Retinal pigment epithelial cell (primary cell): ENCODE measurements around the gene SLCO2B1.

Experiments used
- DNase-seq: peaks from one replicate; pipeline ENCODE4 v3.0.0-alpha.2; 2010; ENCODE audit warnings: low read depth
- H3K4me3 ChIP-seq: 2 replicates; pipeline ENCODE4 v1.5.1; 2011; ENCODE audit warnings: mild to moderate bottlenecking, low read length, control low read depth, moderate library complexity
- TF ChIP-seq, protein P1 (sequence below): conservative IDR thresholded peaks from 2 replicates; pipeline ENCODE4 v1.5.1; 2011; ENCODE audit warnings: low read depth, low read length, control low read depth, inconsistent platforms

Gene SLCO2B1

DNA sequence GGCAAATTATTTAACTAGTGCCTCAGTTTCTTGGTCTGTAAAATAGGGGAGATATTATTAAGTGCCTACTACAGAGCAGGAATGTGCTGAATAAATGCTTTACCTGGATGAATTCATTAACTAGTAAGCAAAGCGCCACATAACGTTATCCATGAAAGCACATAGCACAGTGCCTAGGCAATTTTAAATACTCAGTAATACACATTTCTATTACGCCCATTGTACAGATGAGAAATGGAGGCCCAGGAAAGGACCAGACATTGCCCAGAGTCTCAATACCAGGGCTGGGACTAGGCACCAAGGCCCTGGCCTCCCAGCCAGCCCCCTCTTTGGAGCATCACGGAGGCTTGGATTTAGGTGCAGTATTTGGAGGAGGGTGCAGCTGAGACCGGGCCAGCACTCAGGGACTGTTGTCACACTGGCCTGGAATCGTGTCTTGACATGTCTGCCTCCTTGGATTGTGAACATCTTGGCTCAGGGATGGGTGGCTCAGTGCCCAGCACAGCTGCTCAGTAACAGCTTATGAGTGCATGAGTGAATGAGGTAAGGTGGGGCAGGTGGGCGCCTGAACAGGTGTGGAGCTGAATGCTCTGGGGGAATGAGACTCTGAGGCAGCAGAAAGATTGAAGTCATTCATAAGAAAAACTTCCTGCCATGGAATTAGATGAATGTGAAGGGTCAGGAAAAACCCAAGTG lies 47.5 kb downstream of the SLCO2B1 start:
- TF ChIP-seq, protein P1, sequence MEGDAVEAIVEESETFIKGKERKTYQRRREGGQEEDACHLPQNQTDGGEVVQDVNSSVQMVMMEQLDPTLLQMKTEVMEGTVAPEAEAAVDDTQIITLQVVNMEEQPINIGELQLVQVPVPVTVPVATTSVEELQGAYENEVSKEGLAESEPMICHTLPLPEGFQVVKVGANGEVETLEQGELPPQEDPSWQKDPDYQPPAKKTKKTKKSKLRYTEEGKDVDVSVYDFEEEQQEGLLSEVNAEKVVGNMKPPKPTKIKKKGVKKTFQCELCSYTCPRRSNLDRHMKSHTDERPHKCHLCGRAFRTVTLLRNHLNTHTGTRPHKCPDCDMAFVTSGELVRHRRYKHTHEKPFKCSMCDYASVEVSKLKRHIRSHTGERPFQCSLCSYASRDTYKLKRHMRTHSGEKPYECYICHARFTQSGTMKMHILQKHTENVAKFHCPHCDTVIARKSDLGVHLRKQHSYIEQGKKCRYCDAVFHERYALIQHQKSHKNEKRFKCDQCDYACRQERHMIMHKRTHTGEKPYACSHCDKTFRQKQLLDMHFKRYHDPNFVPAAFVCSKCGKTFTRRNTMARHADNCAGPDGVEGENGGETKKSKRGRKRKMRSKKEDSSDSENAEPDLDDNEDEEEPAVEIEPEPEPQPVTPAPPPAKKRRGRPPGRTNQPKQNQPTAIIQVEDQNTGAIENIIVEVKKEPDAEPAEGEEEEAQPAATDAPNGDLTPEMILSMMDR: no peak
- H3K4me3 ChIP-seq: no peak overlapping the region
- no peak for DNase-seq

DNA sequence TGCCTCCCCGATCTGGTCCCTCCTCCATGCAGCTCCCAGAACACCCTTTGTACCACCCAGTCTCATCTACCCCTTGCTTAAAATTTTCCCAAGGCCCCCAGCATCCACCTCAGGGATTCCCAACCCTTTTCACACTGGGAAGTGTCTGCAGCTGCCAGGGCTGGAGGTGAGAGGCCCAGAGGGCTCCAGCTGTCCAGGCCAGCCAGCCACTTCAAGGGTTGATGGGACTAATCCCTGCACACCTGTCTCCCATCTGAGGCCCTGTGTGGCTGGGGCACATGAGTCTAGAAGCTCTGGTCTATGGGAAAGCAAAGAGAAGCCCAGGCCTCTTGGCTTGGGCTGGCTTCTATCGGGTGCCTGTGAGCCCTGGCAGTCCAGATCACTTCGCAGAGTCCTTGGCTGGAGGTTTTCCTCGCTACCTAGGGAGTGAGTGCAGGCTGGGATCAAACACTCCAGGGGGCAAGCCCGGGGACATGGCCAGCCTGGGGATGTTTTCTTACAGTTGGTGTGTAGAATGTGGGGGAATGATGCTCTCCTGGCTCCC lies 48.6 kb downstream of the SLCO2B1 start:
- TF ChIP-seq, protein P1: no peak
- no peak overlapping the region for H3K4me3 ChIP-seq
- no peak for DNase-seq

DNA sequence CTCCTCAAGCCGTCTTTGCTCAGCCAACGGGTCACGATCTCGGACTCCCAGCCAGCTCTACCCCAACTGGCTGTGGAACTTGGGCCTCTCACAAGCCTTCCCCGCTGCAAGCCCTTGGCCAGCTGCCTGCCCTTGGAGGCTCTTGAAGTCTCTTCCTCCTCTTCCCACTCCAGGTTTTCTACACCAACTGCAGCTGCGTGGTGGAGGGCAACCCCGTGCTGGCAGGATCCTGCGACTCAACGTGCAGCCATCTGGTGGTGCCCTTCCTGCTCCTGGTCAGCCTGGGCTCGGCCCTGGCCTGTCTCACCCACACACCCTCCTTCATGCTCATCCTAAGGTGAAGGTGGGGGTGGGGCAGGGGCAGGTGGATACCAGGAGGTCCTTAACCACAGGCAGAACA lies 49.1 kb downstream of the SLCO2B1 start:
- TF ChIP-seq, protein P1: no peak
- DNase-seq: no peak
- no peak overlapping the region for H3K4me3 ChIP-seq

DNA sequence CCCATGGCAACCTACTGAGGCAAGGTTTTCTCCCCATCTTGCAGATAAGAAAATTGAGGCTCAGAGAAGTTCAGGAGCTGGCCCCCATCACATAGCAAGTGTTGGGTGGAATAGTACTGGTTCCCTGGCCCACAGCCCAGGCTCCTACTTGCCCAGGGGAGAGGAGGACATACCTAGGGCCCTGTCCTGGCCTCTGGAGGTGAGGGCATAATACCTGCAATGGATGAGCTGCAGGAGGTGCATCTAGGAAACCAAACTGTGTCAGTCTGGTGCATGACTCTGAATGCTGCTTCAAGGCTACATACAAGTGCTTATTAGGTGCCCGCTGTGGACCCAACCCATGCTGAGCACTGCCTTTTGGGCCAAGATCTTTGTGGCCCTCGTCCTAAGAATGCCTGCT lies 49.6 kb downstream of the SLCO2B1 start:
- no peak for DNase-seq
- TF ChIP-seq, protein P1: no peak
- no peak overlapping the region for H3K4me3 ChIP-seq

DNA sequence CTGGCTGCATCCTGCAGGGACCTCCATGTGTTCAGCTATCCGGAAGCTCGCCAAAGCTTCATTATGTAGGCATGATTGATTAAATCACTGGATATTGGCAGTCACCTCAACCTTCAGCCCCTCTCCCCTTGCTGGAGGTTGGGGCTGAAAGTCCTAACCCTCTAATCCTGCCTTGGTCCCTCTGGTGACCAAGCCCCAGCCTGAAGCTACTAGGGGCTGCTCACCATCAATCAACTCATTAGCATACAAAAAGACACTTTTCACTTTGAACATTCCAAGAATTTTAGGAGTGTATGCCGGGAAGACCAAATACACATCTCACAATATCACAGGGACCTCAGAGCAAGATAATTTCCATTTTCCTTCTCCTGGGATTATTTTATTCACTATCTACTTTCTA lies 50.9 kb downstream of the SLCO2B1 start:
- DNase-seq: no peak
- H3K4me3 ChIP-seq: no peak overlapping the region
- TF ChIP-seq, protein P1: no peak

DNA sequence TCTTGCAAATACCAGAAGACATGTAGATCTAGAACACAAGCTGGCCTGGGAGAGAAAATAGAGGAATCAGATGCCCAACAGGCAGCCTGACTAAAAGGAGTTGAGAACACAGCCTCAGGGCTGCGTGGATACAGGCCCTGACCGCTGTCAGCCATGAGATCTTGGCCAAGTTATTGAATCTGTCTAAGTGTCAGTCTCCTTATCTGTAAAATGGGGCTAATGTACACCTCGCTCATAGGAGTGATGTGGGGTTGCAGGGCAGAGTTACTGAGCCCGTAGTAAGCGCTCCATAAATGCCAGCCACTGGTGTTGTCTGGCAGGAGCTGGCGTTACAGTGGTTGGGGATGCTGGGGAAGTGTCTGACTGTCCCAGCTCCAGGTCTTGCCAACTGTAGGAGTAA lies 51.3 kb downstream of the SLCO2B1 start:
- TF ChIP-seq, protein P1: no peak
- no peak overlapping the region for H3K4me3 ChIP-seq
- DNase-seq: no peak

DNA sequence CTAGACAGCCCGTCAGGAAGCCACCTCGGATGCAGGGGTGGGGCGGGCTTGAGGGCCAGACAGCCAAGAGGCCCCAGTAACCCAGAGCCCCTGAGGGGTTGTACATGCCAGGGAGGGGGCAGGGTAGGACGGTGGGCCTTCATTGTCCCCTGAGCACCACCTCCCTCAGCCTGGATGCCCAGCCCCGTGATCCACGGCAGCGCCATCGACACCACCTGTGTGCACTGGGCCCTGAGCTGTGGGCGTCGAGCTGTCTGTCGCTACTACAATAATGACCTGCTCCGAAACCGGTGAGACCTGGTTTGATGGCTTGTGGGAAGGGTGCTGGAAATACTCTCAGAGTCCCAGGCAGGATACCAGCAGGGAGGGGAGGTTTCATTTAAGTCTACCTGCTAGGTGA lies 52.2 kb downstream of the SLCO2B1 start:
- TF ChIP-seq, protein P1: no peak
- DNase-seq: no peak
- no peak overlapping the region for H3K4me3 ChIP-seq
